ENCODE results near the gene TLK1. TPM values are rescaled to one million over a fixed set of nuclear protein-coding genes. Genes with fewer than 3 reads are reported as not detected.

The TLK1 gene
- total and polyA plus RNA-seq, 9 donors: 15.9 to 77.4 (median 61.7) TPM

GRCh38 chr2:170984079-170984478, 176.6 kb downstream of the TLK1 start:
- peaks cover 1% of the 10 kb centered on the region for H3K4me1 ChIP-seq (ENCODE audit: insufficient read depth)
- H3K36me3 ChIP-seq: no peaks in the 10 kb centered on the region
- H3K4me3 ChIP-seq: no peak overlapping the region
- 51 to 62% (median 59%) methylated on average over 1 of the region's 1 CpG for WGBS, 3 donors
- H3K27ac ChIP-seq: no peak overlapping the region
- no peaks in the 10 kb centered on the region for H3K27me3 ChIP-seq
- intact Hi-C loops (cut with DNase I): no loop called here
- DNase-seq: no peak
- no peak for TF ChIP-seq CTCF (IDR thresholded peaks at IDR 0.05)
- no peak for TF ChIP-seq EP300 (IDR thresholded peaks at IDR 0.05)
- TF ChIP-seq POLR2A (IDR thresholded peaks at IDR 0.05): no peak
- no peaks in the 10 kb centered on the region for H3K9me3 ChIP-seq

GRCh38 chr2:170975943-170976270, 184.8 kb downstream of the TLK1 start:
- H3K36me3 ChIP-seq: no peaks in the 10 kb centered on the region
- no peaks in the 10 kb centered on the region for H3K27me3 ChIP-seq
- H3K4me3 ChIP-seq: no peak overlapping the region
- no peak for DNase-seq
- H3K27ac ChIP-seq: no peak overlapping the region
- intact Hi-C loops (cut with DNase I): loop anchor here in 2 of 4 donors (5.0 to 10.0 kb wide), 2 partner anchors 181 to 439 kb away; no protein-coding TSS in a partner anchor
- TF ChIP-seq CTCF (IDR thresholded peaks at IDR 0.05) (no peak), EP300 (IDR thresholded peaks at IDR 0.05) (no peak), POLR2A (IDR thresholded peaks at IDR 0.05) (no peak)
- peaks cover 2% of the 10 kb centered on the region for H3K4me1 ChIP-seq (ENCODE audit: insufficient read depth)
- WGBS, 3 donors: 62 to 70% (median 69%) methylated on average over 4 of the region's 4 CpGs
- no peaks in the 10 kb centered on the region for H3K9me3 ChIP-seq

GRCh38 chr2:170975127-170975942, 185.4 kb downstream of the TLK1 start:
- H3K27me3 ChIP-seq: no peaks in the 10 kb centered on the region
- DNase-seq: no peak
- TF ChIP-seq EP300 (IDR thresholded peaks at IDR 0.05) (no peak), CTCF (IDR thresholded peaks at IDR 0.05) (no peak), POLR2A (IDR thresholded peaks at IDR 0.05) (no peak)
- no peaks in the 10 kb centered on the region for H3K9me3 ChIP-seq
- 85 to 88% (median 87%) methylated on average over 17 of the region's 17 CpGs for WGBS, 3 donors
- H3K4me1 ChIP-seq (ENCODE audit: insufficient read depth): peaks cover 2% of the 10 kb centered on the region
- no peak overlapping the region for H3K27ac ChIP-seq
- intact Hi-C loops (cut with DNase I): loop anchor here in 2 of 4 donors (5.0 to 10.0 kb wide), 2 partner anchors 182 to 439 kb away; no protein-coding TSS in a partner anchor
- no peaks in the 10 kb centered on the region for H3K36me3 ChIP-seq
- no peak overlapping the region for H3K4me3 ChIP-seq

- WGBS, 3 donors: 52 to 66% (median 61%) methylated on average over 11 of the region's 11 CpGs
- no peaks in the 10 kb centered on the region for H3K27me3 ChIP-seq
- peak overlapping the region in 1 of 2 donors; percentile 77 for H3K27ac ChIP-seq
- H3K4me1 ChIP-seq (ENCODE audit: insufficient read depth): peaks cover 2% of the 10 kb centered on the region
- H3K9me3 ChIP-seq: no peaks in the 10 kb centered on the region
- intact Hi-C loops (cut with DNase I): loop anchor here (5.0 to 10.0 kb wide), 4 partner anchors 188 to 1138 kb away; partner anchors contain the start of gene TLK1 (in 1 of the 4)
- TF ChIP-seq EP300 (IDR thresholded peaks at IDR 0.05) (no peak), CTCF (IDR thresholded peaks at IDR 0.05) (no peak), POLR2A (IDR thresholded peaks at IDR 0.05) (no peak)
- peak overlapping the region; percentile 71 for H3K4me3 ChIP-seq
- peak in 1 of 5 donors; percentile 34 for DNase-seq
- H3K36me3 ChIP-seq: no peaks in the 10 kb centered on the region
Observed at GRCh38 chr2:170974304-170974993, 186.2 kb downstream of the TLK1 start.
